WI38 (cell line): ENCODE data around the gene HSD11B2.
A peak's percentile ranks its signal among the peaks of the same experiment; 100 is the strongest.

Source experiments
- H3K4me3 ChIP-seq: 2 replicates; pipeline ENCODE4 v1.5.1; 2011; ENCODE audit warnings: low read depth, mild to moderate bottlenecking, control low read depth, low read length
- TF ChIP-seq, protein P1 (sequence below): IDR thresholded peaks from 2 replicates; pipeline ENCODE4 v1.5.1; 2012; ENCODE audit warnings: low read depth, mild to moderate bottlenecking, control low read depth, low read length

HSD11B2 gene

DNA sequence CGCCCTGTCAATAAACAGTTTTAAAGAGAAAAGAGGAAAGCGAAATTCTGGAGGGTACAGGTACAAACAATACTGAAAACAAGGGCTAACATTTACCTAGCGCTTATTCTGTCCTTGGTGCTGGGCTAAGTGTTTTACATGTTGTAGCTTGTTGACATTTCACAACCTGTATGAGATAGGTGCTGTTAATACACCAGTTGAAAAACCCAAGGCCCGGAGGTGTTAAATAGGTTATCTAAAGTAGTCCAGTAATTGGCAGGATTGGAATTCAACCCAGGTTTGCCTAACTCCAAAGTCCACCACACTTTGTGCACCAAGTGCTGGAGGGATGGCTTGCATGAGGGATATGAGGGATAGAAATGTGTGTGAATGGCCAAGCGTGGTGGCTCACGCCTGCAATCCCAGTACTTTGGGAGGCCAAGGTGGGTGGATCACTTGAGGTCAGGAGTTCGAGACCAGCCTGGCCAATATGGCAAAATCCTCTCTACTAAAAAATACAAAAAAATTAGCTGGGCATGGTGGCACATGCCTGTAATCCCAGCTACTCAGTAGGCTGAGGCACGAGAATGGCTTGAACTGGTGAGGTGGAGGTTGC is 47.1 kb downstream of the HSD11B2 start:
- TF ChIP-seq, protein P1, sequence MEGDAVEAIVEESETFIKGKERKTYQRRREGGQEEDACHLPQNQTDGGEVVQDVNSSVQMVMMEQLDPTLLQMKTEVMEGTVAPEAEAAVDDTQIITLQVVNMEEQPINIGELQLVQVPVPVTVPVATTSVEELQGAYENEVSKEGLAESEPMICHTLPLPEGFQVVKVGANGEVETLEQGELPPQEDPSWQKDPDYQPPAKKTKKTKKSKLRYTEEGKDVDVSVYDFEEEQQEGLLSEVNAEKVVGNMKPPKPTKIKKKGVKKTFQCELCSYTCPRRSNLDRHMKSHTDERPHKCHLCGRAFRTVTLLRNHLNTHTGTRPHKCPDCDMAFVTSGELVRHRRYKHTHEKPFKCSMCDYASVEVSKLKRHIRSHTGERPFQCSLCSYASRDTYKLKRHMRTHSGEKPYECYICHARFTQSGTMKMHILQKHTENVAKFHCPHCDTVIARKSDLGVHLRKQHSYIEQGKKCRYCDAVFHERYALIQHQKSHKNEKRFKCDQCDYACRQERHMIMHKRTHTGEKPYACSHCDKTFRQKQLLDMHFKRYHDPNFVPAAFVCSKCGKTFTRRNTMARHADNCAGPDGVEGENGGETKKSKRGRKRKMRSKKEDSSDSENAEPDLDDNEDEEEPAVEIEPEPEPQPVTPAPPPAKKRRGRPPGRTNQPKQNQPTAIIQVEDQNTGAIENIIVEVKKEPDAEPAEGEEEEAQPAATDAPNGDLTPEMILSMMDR: no peak
- no peak overlapping the region for H3K4me3 ChIP-seq

DNA sequence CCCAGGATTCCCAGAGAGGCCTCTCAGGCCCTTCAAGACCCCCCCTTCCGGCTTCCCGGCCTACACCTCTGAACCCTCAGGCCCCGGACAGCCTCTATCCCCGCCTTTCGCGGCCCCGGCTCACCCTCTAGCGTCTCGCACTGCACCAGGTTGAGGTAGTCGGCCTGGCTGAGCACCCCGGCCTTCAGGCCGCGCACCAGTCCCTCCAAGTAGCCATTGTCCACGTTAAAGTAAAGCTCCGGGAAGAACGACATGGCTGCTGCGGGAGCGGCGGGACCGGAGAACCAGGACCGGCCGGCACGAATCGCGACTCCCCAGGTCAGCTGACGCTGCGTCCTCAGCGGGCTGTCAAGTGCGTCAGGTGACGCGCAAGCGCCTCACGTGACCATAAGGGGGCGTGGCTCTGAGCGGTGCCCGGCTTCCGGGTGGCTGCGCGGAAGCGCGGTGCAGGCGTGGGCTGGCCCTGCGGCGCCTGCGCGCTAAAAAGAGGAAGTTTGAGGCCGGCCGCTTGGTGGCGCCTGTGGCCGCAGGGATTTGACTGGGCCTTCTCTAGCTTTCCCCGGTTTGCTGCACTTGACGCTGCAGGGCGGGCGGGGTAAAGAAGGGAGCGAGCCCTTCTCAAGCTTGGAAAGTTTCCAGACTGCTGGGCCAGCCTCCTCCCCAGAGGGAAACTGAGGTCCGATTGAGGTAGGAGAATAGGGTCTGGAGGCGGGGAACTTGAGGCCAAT is 50.1 kb downstream of the HSD11B2 start, which contains the start of gene ATP6V0D1:
TSS of gene ATP6V0D1 (minus strand) at position 325 of the 728 bp plus-strand sequence. CDS start at position 254, 71 bp downstream.
- TF ChIP-seq, protein P1: peak; percentile 78
- peak within 1 kb of the TSS; percentile 84 for H3K4me3 ChIP-seq

DNA sequence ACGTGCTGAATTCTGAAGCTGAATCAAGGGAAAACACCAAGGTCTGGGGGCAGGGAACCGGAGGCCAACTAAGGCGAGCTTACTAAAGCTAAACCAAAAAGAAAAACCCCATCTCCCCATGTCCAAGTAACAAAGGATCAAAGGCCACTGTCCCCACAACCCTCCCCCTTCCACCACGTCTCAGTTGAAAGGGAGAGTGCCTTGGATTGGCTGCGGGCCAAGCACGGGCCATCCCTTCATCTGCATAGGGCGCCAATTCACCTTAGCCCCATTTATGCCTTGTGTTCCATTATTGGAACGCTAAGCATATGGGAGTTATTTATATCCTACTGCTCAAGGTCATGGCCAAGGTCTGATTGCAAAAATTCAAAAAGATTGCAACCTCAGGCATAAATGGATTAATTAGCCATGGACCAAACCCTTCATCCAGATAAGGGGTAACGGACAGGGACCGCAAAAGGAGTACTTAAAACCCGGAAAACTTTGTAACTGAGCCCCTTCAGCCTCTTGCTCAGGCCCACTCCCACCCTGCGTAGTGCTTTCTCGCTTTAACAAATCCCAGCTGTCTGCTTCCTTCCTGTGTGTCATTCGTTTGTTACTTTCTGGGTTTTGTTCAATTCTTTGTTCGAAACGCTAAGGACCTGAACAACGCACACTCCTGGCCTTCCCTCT is 50.8 kb downstream of the HSD11B2 start:
- TF ChIP-seq, protein P1: no peak
- H3K4me3 ChIP-seq: peak overlapping the region; percentile 84

DNA sequence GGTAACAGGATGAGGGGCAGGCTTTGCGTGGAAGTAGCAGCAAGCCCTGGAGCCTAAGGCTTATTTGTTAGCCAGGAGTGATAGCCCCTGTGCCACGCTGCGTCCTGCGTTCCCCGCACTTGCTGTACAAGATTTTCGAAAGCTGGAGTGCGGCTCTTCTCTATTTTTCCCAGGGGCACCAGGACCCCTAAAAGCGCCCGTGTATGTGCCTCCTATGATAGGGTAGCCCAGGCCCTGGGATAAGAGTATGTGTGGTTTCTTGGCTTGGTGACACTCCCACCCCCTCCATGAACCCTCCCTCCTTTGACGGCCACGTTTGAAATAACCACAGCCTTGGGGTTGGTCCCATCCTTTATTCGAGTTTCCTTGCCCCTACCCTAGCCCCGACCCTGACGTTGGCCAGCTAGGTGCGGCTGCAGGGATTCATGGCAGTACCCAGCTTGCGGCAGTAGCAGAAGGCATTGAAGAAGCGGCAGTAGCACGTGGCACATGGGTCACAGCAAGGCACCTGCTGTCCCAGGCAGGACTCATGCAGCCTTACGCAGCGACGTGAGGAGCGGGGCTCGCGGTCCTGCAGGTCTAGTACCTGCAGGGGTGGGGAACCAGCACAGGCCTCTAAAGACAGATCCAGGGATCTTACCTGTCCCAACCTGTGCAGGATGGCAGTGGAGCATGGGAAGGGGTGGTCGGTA is 51.5 kb downstream of the HSD11B2 start:
- peak overlapping the region; percentile 84; the same call in 1 of the 2 replicates for H3K4me3 ChIP-seq
- TF ChIP-seq, protein P1: no peak

DNA sequence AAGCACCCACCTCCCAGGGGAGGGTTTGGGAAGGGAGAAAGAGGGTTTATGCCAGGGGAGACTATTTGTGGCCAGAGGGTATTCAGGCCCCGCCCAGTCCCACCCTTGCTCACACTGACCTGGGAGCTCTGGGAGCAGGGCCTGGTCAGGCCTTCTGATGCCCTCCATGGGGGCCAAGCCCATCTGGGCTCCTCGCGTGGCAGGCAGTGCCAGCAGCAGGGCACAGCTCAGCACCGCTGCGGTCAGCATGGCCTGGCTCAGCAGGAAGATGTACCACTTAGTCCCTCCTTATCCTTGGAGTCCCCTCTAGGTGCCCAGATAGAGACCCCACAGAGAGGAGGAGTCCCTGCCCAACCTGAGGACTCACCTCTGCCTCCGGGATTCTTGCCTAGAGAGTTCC is 52.2 kb downstream of the HSD11B2 start, which contains the start of gene AGRP:
TSS of gene AGRP (minus strand) at position 398 of the 400 bp plus-strand sequence. CDS start at position 249, 149 bp downstream.
- TF ChIP-seq, protein P1: no peak
- H3K4me3 ChIP-seq: no peak within 1 kb of the TSS

DNA sequence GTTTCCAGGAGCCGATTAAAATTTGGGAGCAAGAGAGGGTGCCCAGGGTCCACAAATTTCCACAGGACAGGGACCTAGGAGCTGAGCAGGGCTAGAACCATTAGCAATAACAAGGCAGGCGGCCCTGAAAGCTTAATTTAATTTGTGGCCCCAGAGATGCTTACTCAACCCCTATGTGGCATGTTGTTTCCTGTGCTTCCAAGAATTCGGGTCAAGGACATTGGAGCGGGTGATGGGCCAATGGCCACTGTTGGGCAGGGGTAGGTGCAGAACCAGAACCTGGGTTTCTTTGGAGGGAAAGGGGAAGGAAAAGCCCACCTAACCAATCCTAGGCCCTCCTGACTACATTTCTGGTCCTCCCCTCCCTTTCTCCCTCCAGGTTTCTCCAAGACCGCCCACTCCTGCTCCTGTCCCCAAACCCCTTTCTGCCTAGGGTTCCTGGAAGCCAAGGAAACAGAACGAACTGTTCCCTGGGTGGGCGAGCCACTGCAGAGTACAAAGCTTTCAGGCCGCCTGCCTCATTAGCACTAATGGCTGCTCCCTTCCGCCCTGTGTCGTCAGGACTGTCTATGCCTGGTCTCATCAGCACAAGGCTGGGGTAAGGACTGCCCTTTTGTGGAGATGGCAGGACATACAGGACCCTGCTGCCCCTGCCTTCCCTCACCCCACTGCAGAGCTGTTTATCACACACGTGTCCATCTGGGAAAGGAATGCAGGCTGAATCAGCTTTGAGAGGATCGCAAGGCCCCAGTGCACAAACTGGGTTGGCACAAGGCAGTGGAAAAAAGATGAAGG is 53.0 kb downstream of the HSD11B2 start:
- TF ChIP-seq, protein P1: no peak
- no peak overlapping the region for H3K4me3 ChIP-seq
